Vagina (tissue), 2 donors: Measurements from ENCODE around the gene OGDH.

Experiments
- POLR2AphosphoS5 ChIP-seq, 2 donors: sonication (generic); formaldehyde crosslinking; IDR thresholded peaks; one replicate each; pipeline ENCODE4 v1.9.0; 2017; ENCODE audit warnings: antibody characterized with exemption in 2 of 2, mild to moderate bottlenecking in 2 of 2, low read depth in 1 of 2; ENCODE audit not compliant: insufficient read depth in 1 of 2
- TF ChIP-seq, protein P1 (sequence below), 3 experiments: fragments of 450-650 bp in 2 of 3; fragments of 200-600 bp in 1 of 3; sonication (generic) in 1 of 3; IDR thresholded peaks; one replicate each; pipeline ENCODE4 v1.5.1; 2017 to 2019; ENCODE audit warnings: antibody characterized with exemption in 3 of 3, mild to moderate bottlenecking in 2 of 3, moderate library complexity in 2 of 3

- TF ChIP-seq POLR2AphosphoS5 (IDR thresholded peaks at IDR 0.05; ENCODE audit: insufficient read depth in 1 of 2, low read depth in 1 of 2): no peak
- TF ChIP-seq, protein P1, sequence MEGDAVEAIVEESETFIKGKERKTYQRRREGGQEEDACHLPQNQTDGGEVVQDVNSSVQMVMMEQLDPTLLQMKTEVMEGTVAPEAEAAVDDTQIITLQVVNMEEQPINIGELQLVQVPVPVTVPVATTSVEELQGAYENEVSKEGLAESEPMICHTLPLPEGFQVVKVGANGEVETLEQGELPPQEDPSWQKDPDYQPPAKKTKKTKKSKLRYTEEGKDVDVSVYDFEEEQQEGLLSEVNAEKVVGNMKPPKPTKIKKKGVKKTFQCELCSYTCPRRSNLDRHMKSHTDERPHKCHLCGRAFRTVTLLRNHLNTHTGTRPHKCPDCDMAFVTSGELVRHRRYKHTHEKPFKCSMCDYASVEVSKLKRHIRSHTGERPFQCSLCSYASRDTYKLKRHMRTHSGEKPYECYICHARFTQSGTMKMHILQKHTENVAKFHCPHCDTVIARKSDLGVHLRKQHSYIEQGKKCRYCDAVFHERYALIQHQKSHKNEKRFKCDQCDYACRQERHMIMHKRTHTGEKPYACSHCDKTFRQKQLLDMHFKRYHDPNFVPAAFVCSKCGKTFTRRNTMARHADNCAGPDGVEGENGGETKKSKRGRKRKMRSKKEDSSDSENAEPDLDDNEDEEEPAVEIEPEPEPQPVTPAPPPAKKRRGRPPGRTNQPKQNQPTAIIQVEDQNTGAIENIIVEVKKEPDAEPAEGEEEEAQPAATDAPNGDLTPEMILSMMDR (IDR thresholded peaks at IDR 0.05): no peak
These were observed 150.9 kb downstream of the OGDH start for GRCh38 chr7:44757311-44757710.
